ENCODE data around the gene ANAPC15.
A peak's percentile ranks its signal among the peaks of the same experiment; 100 is the strongest.

The ANAPC15 gene

DNA sequence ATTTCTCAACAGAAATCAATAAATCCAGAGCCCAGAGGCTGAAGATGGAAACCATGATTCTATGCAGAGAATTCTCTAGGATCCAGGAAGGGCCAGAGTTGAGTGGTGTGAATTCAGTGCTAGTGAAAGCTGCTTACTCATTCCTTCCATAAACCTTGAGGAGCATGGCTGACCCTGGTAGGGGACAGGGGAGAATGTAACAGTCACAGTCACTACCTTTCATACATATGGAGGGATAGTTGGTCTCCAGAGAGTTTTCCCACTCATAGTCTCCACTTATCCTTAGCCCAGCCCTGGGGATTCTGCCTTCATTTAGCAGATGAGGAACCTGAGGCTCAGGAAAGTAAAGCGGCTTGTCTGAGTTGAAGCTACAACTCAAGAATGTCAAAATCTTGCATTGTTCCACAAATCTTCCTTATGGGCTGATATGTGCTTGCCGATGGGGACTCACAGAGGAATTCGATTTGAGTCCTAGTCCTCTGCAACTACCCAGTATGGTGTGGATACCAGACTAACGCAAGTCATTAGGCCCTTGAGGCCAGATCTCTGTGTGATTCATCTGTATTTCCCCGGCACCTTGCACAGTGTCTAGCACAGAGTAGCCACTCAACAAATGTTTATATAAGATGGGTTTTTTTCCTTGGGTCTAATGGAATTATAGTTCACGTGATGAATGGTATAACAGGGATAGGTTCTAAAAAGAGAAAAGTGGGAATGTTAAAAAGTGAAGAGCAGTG lies 3.7 kb upstream of the ANAPC15 start:
- H3K27ac ChIP-seq: no peak overlapping the region
- no peak for DNase-seq (ENCODE audit: low spot score)
- TF ChIP-seq, protein P1, sequence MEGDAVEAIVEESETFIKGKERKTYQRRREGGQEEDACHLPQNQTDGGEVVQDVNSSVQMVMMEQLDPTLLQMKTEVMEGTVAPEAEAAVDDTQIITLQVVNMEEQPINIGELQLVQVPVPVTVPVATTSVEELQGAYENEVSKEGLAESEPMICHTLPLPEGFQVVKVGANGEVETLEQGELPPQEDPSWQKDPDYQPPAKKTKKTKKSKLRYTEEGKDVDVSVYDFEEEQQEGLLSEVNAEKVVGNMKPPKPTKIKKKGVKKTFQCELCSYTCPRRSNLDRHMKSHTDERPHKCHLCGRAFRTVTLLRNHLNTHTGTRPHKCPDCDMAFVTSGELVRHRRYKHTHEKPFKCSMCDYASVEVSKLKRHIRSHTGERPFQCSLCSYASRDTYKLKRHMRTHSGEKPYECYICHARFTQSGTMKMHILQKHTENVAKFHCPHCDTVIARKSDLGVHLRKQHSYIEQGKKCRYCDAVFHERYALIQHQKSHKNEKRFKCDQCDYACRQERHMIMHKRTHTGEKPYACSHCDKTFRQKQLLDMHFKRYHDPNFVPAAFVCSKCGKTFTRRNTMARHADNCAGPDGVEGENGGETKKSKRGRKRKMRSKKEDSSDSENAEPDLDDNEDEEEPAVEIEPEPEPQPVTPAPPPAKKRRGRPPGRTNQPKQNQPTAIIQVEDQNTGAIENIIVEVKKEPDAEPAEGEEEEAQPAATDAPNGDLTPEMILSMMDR (conservative IDR thresholded peaks at IDR 0.05; ENCODE audit: low read depth): no peak
- ChIA-PET POLR2A (ENCODE audit: low non-redundant PET) (no interaction called here), CTCF (no interaction called here)

DNA sequence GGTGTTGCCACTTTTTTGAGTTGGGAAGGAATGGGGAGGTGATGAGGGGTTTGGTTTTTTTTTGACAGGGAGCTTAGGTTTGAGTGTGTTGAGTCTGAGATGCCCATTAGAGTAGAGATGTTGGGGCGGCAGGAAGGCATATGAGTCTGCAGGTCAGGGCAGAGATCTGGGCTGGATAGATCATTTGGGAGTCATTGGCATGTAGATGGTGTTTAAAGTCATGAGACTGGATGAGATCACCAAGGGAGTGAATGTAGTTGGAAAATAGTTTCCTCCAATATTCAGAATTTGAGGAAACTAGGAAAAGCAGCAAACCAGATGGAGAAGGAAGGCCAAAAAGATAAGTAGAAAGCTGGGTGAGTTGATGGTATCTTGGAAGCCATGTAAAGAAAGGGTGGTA lies 2.1 kb upstream of the ANAPC15 start:
- ChIA-PET POLR2A (ENCODE audit: low non-redundant PET) (no interaction called here), CTCF (no interaction called here)
- no peak for DNase-seq (ENCODE audit: low spot score)
- TF ChIP-seq, protein P1 (conservative IDR thresholded peaks at IDR 0.05; ENCODE audit: low read depth): no peak
- H3K27ac ChIP-seq: no peak overlapping the region

DNA sequence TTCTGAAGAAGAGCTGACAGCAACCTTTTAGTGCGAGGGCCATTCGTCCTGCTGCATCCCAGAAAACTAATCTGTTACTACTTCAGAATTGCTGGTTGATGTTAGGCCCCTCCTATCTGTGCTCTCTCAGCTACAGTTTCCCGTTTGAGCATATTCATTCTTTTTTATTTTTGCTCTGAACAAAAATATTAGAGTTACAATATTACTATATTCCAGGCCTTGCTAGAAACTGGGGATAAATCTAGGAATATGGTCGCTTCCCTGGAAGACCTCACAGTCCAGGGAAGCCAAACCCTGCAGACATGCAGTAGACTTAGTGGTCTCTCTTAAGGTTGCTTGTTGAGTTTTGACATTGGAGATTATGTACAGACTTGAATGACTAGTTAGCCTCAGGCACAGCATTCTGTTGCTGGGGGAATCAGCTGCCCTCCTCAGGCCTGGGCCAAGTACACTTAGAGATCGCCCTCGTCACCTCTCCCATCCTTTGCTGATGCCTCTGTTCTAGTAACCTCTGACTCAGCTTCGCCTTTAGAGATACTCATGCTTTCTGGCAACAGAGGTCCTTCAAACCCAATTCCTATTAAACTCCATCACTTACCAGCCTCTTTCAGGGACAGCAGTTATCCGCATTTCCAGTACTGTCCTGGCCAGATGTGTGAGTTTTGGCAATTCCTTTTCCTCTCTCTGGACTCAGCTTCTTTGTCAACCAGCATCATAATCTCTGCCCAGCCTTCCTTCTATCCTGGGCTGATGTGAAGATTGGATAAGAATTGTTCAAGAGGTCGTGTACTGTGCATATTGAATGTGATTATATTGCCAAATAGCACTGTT lies 698 bp upstream of the ANAPC15 start:
- TF ChIP-seq, protein P1 (conservative IDR thresholded peaks at IDR 0.05; ENCODE audit: low read depth): no peak
- H3K27ac ChIP-seq: peak overlapping the region; percentile 97
- ChIA-PET POLR2A (ENCODE audit: low non-redundant PET) (interaction anchor here (0.6 to 1.6 kb wide), 4 partner anchors 14 to 36 kb away, joined by 3 to 5 read pairs (median 3); no protein-coding TSS in a partner anchor), CTCF (interaction anchor here (0.5 to 1.2 kb wide), 4 partner anchors 71 to 331 kb away, joined by 3 read pairs; no protein-coding TSS in a partner anchor)
- DNase-seq (ENCODE audit: low spot score): peak; percentile 27

DNA sequence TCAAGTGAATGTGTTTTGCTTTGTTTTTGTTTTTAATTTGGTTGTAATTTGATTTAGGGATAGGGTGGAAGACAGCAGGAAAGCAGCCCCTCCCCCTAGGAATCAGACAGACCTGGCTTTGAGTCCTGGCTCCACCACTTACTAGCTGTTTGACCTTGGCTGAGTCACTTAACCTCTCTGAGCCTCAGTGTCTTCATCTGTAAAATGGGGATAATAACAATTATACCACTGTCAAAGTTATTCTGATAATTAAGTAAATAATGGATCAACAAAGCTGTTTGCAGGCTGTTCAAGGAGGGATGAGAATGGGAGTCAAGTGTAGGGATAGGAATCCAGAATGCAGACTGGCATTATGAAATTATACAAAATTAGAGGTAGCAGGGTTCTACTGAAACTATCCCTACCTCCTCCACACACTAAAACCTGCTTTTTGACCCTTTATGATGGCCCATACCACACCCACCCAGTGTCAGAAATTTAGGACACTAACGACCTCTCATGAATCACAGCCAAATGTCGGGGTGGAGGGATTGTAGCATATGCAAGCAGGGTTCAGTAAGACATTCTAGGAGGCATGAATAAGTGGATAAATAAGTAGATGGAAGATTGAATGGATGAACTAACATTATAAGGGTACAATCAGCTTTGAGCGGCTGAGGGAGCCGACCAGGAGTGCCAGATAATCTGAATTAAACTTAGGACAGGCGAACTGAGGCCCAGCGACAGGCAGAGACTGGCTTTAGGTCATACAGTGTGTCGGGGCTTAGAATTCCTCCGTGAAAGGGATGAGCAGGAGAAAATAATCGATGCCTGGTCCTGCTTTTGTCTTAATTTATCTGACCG lies 974 bp downstream of the ANAPC15 start:
- TF ChIP-seq, protein P1 (conservative IDR thresholded peaks at IDR 0.05; ENCODE audit: low read depth): no peak
- POLR2A ChIA-PET (ENCODE audit: low non-redundant PET): interaction anchor here (0.8 to 1.1 kb wide), 2 partner anchors 87 to 112 kb away, joined by 4 to 7 read pairs; no protein-coding TSS in a partner anchor
- CTCF ChIA-PET: no interaction called here
- no peak for DNase-seq (ENCODE audit: low spot score)
- peak overlapping the region; percentile 97 for H3K27ac ChIP-seq

DNA sequence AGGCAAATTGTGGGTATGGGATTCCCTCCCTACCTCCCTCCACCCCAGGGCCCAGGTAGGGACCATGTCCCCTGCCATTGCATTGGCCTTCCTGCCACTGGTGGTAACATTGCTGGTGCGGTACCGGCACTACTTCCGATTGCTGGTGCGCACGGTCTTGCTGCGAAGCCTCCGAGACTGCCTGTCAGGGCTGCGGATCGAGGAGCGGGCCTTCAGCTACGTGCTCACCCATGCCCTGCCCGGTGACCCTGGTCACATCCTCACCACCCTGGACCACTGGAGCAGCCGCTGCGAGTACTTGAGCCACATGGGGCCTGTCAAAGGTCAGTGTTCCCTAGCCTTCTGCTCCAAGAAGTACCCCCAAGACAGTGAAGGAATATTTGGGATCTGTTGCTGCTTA lies 6.6 kb downstream of the ANAPC15 start, which contains the start of gene TOMT:
Gene TOMT, plus strand, starts transcription at position 37 of the 400 bp plus-strand sequence. Its CDS starts 28 bp downstream, at position 65.
- POLR2A ChIA-PET (ENCODE audit: low non-redundant PET): no interaction called here

More for the DNA sequence above, 6.6 kb downstream of the ANAPC15 start, which contains the start of gene TOMT:
- no peak for DNase-seq (ENCODE audit: low spot score)
- CTCF ChIA-PET: no interaction called here
- TF ChIP-seq, protein P1 (conservative IDR thresholded peaks at IDR 0.05; ENCODE audit: low read depth): no peak
- H3K27ac ChIP-seq: peak within 1 kb of the TSS; percentile 7; the same call in 1 of the 2 replicates

Measured in RWPE1 (cell line).